T-helper 1 cell treated with Interleukin-12 subunit alpha and Interleukin-12 subunit beta and Interleukin-4 antibody, amounts not matched to agents 30 μg/mL and 1 μg/mL, for 36 hours (primary cell): ENCODE data around the gene ATP6V0D1.
A peak's percentile ranks its signal among the peaks of the same experiment; 100 is the strongest.

Experiments used
- H3K27ac Mint-ChIP-seq: one replicate; pipeline ENCODE4 v1.8.0; 2021; ENCODE audit warnings: mild to moderate bottlenecking, mixed read lengths
- H3K27me3 Mint-ChIP-seq: one replicate; pipeline ENCODE4 v1.8.0; 2021; ENCODE audit warnings: low read depth, mixed read lengths
- H3K36me3 Mint-ChIP-seq: one replicate; pipeline ENCODE4 v1.8.0; 2021; ENCODE audit warnings: low read depth, mixed read lengths
- H3K4me1 Mint-ChIP-seq: one replicate; pipeline ENCODE4 v1.8.0; 2021; ENCODE audit warnings: low read depth, mixed read lengths
- H3K4me3 Mint-ChIP-seq: one replicate; pipeline ENCODE4 v1.8.0; 2021; ENCODE audit warnings: mild to moderate bottlenecking, moderate library complexity, mixed read lengths
- H3K9me3 Mint-ChIP-seq: one replicate; pipeline ENCODE4 v1.8.0; 2021; ENCODE audit warnings: mixed read lengths

ATP6V0D1 gene

GRCh38 chr16:67480833-67481560 lies at the start of gene ATP6V0D1:
Gene ATP6V0D1 (minus strand): TSS chr16:67481157. CDS start chr16:67481086, 71 bp downstream.
- Mint-ChIP-seq H3K9me3 (no peaks in the 10 kb centered on the region), H3K4me1 (peaks cover 24% of the 10 kb centered on the region), H3K27me3 (no peaks in the 10 kb centered on the region)

GRCh38 chr16:67530013-67530939 lies 49.3 kb upstream of the ATP6V0D1 start:
- H3K4me3 Mint-ChIP-seq, result peak overlapping the region; percentile 82
- peaks cover 23% of the 10 kb centered on the region for H3K4me1 Mint-ChIP-seq
- peaks cover 56% of the 10 kb centered on the region for H3K27me3 Mint-ChIP-seq
- H3K9me3 Mint-ChIP-seq, result no peaks in the 10 kb centered on the region
- peaks cover 2% of the 10 kb centered on the region for H3K36me3 Mint-ChIP-seq
- H3K27ac Mint-ChIP-seq, result no peak overlapping the region

More at GRCh38 chr16:67480833-67481560, at the start of gene ATP6V0D1:
- Mint-ChIP-seq H3K27ac (peak within 1 kb of the TSS; percentile 96), H3K4me3 (peak within 1 kb of the TSS; percentile 91), H3K36me3 (peaks cover 20% of the 10 kb centered on the region)

DNA sequence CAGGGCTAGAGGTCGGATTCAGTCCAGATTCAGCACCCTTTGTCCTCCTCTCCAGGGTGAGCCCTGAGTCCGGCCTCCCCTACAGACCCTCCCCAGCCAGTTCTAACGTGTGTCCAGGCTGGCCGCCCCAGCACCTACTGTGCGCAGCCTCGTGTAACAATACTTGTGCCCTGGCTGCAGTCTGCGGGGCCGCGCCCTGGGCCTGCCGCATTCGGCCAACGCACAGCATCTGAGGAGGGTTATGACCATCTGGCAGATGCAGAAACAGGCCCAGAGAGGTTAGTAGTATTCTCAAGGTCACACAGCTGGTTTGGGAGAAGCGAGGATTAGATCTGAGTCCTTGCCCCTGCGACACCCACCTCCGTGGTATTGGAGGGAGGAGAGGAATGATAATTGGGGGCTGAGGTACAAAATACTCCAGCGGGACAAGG lies 48.6 kb upstream of the ATP6V0D1 start:
- H3K27me3 Mint-ChIP-seq, result peaks cover 52% of the 10 kb centered on the region
- H3K9me3 Mint-ChIP-seq, result no peaks in the 10 kb centered on the region
- no peak overlapping the region for H3K27ac Mint-ChIP-seq
- peaks cover 2% of the 10 kb centered on the region for H3K36me3 Mint-ChIP-seq
- H3K4me1 Mint-ChIP-seq, result peaks cover 21% of the 10 kb centered on the region
- peak overlapping the region; percentile 82 for H3K4me3 Mint-ChIP-seq

- Mint-ChIP-seq H3K9me3 (no peaks in the 10 kb centered on the region), H3K4me1 (peaks cover 21% of the 10 kb centered on the region), H3K4me3 (peak overlapping the region; percentile 82), H3K36me3 (peaks cover 2% of the 10 kb centered on the region), H3K27me3 (peaks cover 49% of the 10 kb centered on the region), H3K27ac (no peak overlapping the region)
Observed at GRCh38 chr16:67528870-67529581, 48.1 kb upstream of the ATP6V0D1 start.

GRCh38 chr16:67528222-67528869 lies 47.4 kb upstream of the ATP6V0D1 start, which contains the start of gene RIPOR1:
Gene RIPOR1 (plus strand): TSS chr16:67528829. CDS start chr16:67538447, 9,618 bp downstream.
- no peak within 1 kb of the TSS for H3K27ac Mint-ChIP-seq
- H3K4me3 Mint-ChIP-seq, result peak within 1 kb of the TSS; percentile 82
- peaks cover 47% of the 10 kb centered on the region for H3K27me3 Mint-ChIP-seq
- peaks cover 20% of the 10 kb centered on the region for H3K4me1 Mint-ChIP-seq
- no peaks in the 10 kb centered on the region for H3K9me3 Mint-ChIP-seq
- peaks cover 4% of the 10 kb centered on the region for H3K36me3 Mint-ChIP-seq

- Mint-ChIP-seq H3K4me1 (peaks cover 26% of the 10 kb centered on the region), H3K27me3 (peaks cover 31% of the 10 kb centered on the region), H3K9me3 (no peaks in the 10 kb centered on the region), H3K4me3 (no peak overlapping the region), H3K36me3 (peaks cover 4% of the 10 kb centered on the region), H3K27ac (no peak overlapping the region)
Observed at GRCh38 chr16:67526149-67526791, 45.3 kb upstream of the ATP6V0D1 start.

DNA sequence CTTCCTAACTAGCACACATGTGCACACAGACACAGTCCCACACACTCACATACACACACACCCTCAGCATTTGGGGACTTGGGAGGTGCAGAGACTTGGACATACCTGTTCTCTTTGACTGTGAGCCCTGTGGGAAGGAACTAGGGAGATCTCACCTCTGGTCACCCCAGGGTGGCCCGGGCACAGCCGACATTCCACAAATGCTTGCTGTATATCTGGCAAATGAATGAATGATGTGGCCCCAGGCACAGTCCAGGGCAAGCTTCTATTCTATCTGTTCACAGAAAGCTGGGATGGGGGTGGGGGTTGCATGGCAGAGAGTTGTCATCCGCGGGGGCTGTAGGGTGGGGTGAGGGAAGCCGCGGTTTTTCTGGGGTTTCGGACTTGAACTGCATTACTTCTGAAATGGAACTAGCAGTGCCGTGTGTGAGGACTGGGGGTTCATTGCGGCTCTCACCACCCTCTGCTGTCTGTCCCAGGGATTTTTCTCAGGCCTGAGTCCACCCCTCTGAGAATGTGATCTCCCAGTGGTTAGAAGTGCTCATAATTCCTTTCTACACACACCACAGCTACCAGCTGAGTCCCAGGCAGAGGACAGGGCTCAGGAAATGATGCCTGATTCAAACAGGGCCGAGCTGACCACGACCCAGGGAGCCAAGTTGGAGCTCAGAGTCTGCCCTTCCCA lies 44.4 kb upstream of the ATP6V0D1 start:
- H3K4me3 Mint-ChIP-seq, result no peak overlapping the region
- no peaks in the 10 kb centered on the region for H3K9me3 Mint-ChIP-seq
- H3K27me3 Mint-ChIP-seq, result peaks cover 24% of the 10 kb centered on the region
- peaks cover 25% of the 10 kb centered on the region for H3K4me1 Mint-ChIP-seq
- H3K27ac Mint-ChIP-seq, result no peak overlapping the region
- peaks cover 4% of the 10 kb centered on the region for H3K36me3 Mint-ChIP-seq

DNA sequence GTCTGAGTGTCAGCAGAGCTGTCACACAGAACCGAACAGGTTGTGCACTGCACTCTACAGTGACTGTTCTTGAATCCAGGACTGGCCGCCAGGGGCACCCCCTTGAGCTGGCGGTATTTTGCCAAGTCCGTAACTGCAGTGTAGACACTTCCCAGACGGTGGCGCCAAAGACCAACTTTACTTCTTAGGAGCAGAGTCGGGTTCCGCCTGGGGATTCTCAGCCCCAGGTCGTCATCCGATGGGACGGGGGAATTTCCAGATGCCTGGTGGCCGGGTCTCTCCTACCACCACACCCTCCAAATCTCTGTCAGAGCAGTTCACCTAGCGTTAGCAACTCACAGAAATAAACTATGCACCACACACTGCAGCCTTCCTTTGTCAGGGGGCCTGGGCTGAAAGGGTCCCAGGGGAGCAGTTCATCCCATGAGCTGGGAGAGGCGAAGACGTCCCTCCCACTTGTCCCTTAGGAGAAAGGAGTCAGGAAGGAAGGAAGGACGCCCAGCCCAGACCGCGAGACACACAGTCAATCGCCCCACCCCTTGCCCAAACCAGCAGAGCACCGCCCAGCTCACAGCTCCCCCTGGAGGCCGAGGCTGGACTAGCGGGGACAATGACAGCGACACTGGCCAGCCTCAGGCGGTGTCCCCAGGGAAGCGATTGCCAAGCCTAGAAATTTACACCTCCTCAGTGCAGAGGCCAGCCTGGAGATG lies 40.3 kb upstream of the ATP6V0D1 start:
- peaks cover 11% of the 10 kb centered on the region for H3K27me3 Mint-ChIP-seq

DNA sequence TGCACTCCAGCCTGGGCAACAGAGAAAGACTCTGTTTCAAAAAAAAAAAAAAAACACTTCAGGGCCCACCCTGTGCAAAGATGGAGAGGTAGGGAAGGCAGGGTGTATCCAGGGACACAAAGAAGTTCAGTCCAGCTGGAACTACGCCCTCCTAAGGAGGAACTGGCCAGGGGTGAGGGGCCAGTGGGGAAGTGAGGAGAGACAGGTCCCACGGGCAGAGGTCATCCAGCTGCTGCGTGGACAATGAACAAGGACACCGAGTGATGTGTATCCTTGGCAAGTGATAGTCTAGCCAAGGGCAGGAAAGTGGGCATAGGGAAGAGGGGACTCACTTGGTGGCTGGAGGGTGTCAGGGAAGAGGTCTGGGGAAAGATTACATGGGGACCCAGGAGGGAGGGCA lies 38.3 kb upstream of the ATP6V0D1 start:
- Mint-ChIP-seq H3K4me1 (peaks cover 30% of the 10 kb centered on the region), H3K27ac (peak overlapping the region; percentile 66), H3K36me3 (peaks cover 2% of the 10 kb centered on the region), H3K27me3 (peaks cover 11% of the 10 kb centered on the region), H3K4me3 (no peak overlapping the region), H3K9me3 (no peaks in the 10 kb centered on the region)

More for the DNA sequence above, 40.3 kb upstream of the ATP6V0D1 start:
- Mint-ChIP-seq H3K27ac (peak overlapping the region; percentile 100), H3K4me3 (peak overlapping the region; percentile 91), H3K36me3 (peaks cover 2% of the 10 kb centered on the region), H3K4me1 (peaks cover 26% of the 10 kb centered on the region), H3K9me3 (no peaks in the 10 kb centered on the region)

- no peaks in the 10 kb centered on the region for H3K36me3 Mint-ChIP-seq
- no peak overlapping the region for H3K4me3 Mint-ChIP-seq
- H3K4me1 Mint-ChIP-seq, result peaks cover 28% of the 10 kb centered on the region
- no peaks in the 10 kb centered on the region for H3K9me3 Mint-ChIP-seq
- H3K27me3 Mint-ChIP-seq, result peaks cover 11% of the 10 kb centered on the region
- H3K27ac Mint-ChIP-seq, result peak overlapping the region; percentile 27
Observed at GRCh38 chr16:67518676-67519075, 37.7 kb upstream of the ATP6V0D1 start.

GRCh38 chr16:67517661-67518423 lies 36.9 kb upstream of the ATP6V0D1 start:
- no peak overlapping the region for H3K27ac Mint-ChIP-seq

GRCh38 chr16:67517155-67517445 lies 36.1 kb upstream of the ATP6V0D1 start:
- Mint-ChIP-seq H3K27ac (no peak overlapping the region), H3K36me3 (no peaks in the 10 kb centered on the region), H3K9me3 (no peaks in the 10 kb centered on the region), H3K27me3 (peaks cover 11% of the 10 kb centered on the region), H3K4me1 (peaks cover 22% of the 10 kb centered on the region), H3K4me3 (no peak overlapping the region)

More at GRCh38 chr16:67517661-67518423, 36.9 kb upstream of the ATP6V0D1 start:
- peaks cover 26% of the 10 kb centered on the region for H3K4me1 Mint-ChIP-seq
- no peaks in the 10 kb centered on the region for H3K9me3 Mint-ChIP-seq
- H3K36me3 Mint-ChIP-seq, result no peaks in the 10 kb centered on the region
- peaks cover 11% of the 10 kb centered on the region for H3K27me3 Mint-ChIP-seq
- H3K4me3 Mint-ChIP-seq, result no peak overlapping the region
